ENCODE results near the gene SLC39A13.

SLC39A13 gene

GRCh38 chr11:47431356-47432083, 23.1 kb downstream of the SLC39A13 start:
- Histone ChIP-seq H3K27ac (ENCODE audit: low read depth in 2 of 2, low read length in 2 of 2) (no peak overlapping the region), H3K9me3 (ENCODE audit: control insufficient read depth in 2 of 2, low read length in 2 of 2) (no peaks in the 10 kb centered on the region), H3K36me3 (ENCODE audit: control insufficient read depth in 2 of 2, insufficient read depth in 2 of 2, low read length in 2 of 2) (no peaks in the 10 kb centered on the region), H3K27me3 (ENCODE audit: control insufficient read depth in 2 of 2, insufficient read depth in 2 of 2, low read length in 2 of 2) (no peaks in the 10 kb centered on the region), H3K9ac (ENCODE audit: low read depth in 1 of 2, low read length in 2 of 2) (no peak overlapping the region), H3K4me1 (ENCODE audit: control insufficient read depth in 2 of 2, insufficient read depth in 2 of 2, low read length in 2 of 2) (no peaks in the 10 kb centered on the region), H3K4me3 (ENCODE audit: low read length in 2 of 2) (no peak overlapping the region)

- H3K36me3 ChIP-seq (ENCODE audit: control insufficient read depth in 2 of 2, insufficient read depth in 2 of 2, low read length in 2 of 2): no peaks in the 10 kb centered on the region
- H3K27ac ChIP-seq (ENCODE audit: low read depth in 2 of 2, low read length in 2 of 2): no peak overlapping the region
These were observed 24.8 kb downstream of the SLC39A13 start for GRCh38 chr11:47433157-47433556.

GRCh38 chr11:47434011-47434786, 25.8 kb downstream of the SLC39A13 start:
- no peak overlapping the region for H3K9ac ChIP-seq (ENCODE audit: low read depth in 1 of 2, low read length in 2 of 2)
- peaks cover 0 to 7% of the 10 kb centered on the region in 2 donors for H3K4me1 ChIP-seq (ENCODE audit: control insufficient read depth in 2 of 2, insufficient read depth in 2 of 2, low read length in 2 of 2)
- H3K27me3 ChIP-seq (ENCODE audit: control insufficient read depth in 2 of 2, insufficient read depth in 2 of 2, low read length in 2 of 2): no peaks in the 10 kb centered on the region
- H3K9me3 ChIP-seq (ENCODE audit: control insufficient read depth in 2 of 2, low read length in 2 of 2): no peaks in the 10 kb centered on the region
- no peaks in the 10 kb centered on the region for H3K36me3 ChIP-seq (ENCODE audit: control insufficient read depth in 2 of 2, insufficient read depth in 2 of 2, low read length in 2 of 2)
- no peak overlapping the region for H3K4me3 ChIP-seq (ENCODE audit: low read length in 2 of 2)
- H3K27ac ChIP-seq (ENCODE audit: low read depth in 2 of 2, low read length in 2 of 2): no peak overlapping the region

More at GRCh38 chr11:47433157-47433556, 24.8 kb downstream of the SLC39A13 start:
- no peak overlapping the region for H3K9ac ChIP-seq (ENCODE audit: low read depth in 1 of 2, low read length in 2 of 2)
- no peaks in the 10 kb centered on the region for H3K9me3 ChIP-seq (ENCODE audit: control insufficient read depth in 2 of 2, low read length in 2 of 2)
- H3K4me3 ChIP-seq (ENCODE audit: low read length in 2 of 2): no peak overlapping the region
- H3K27me3 ChIP-seq (ENCODE audit: control insufficient read depth in 2 of 2, insufficient read depth in 2 of 2, low read length in 2 of 2): no peaks in the 10 kb centered on the region
- peaks cover 0 to 7% of the 10 kb centered on the region in 2 donors for H3K4me1 ChIP-seq (ENCODE audit: control insufficient read depth in 2 of 2, insufficient read depth in 2 of 2, low read length in 2 of 2)

- Histone ChIP-seq H3K27me3 (ENCODE audit: control insufficient read depth in 2 of 2, insufficient read depth in 2 of 2, low read length in 2 of 2) (no peaks in the 10 kb centered on the region), H3K9me3 (ENCODE audit: control insufficient read depth in 2 of 2, low read length in 2 of 2) (no peaks in the 10 kb centered on the region), H3K4me1 (ENCODE audit: control insufficient read depth in 2 of 2, insufficient read depth in 2 of 2, low read length in 2 of 2) (peaks cover 0 to 7% of the 10 kb centered on the region in 2 donors), H3K4me3 (ENCODE audit: low read length in 2 of 2) (no peak overlapping the region), H3K9ac (ENCODE audit: low read depth in 1 of 2, low read length in 2 of 2) (no peak overlapping the region), H3K27ac (ENCODE audit: low read depth in 2 of 2, low read length in 2 of 2) (no peak overlapping the region), H3K36me3 (ENCODE audit: control insufficient read depth in 2 of 2, insufficient read depth in 2 of 2, low read length in 2 of 2) (no peaks in the 10 kb centered on the region)
These were observed 27.3 kb downstream of the SLC39A13 start for GRCh38 chr11:47435687-47436086.

GRCh38 chr11:47436726-47437125, 28.3 kb downstream of the SLC39A13 start:
- no peaks in the 10 kb centered on the region for H3K36me3 ChIP-seq (ENCODE audit: control insufficient read depth in 2 of 2, insufficient read depth in 2 of 2, low read length in 2 of 2)
- peaks cover 0 to 7% of the 10 kb centered on the region in 2 donors for H3K4me1 ChIP-seq (ENCODE audit: control insufficient read depth in 2 of 2, insufficient read depth in 2 of 2, low read length in 2 of 2)
- H3K9ac ChIP-seq (ENCODE audit: low read depth in 1 of 2, low read length in 2 of 2): no peak overlapping the region
- H3K27ac ChIP-seq (ENCODE audit: low read depth in 2 of 2, low read length in 2 of 2): no peak overlapping the region
- H3K4me3 ChIP-seq (ENCODE audit: low read length in 2 of 2): no peak overlapping the region
- no peaks in the 10 kb centered on the region for H3K27me3 ChIP-seq (ENCODE audit: control insufficient read depth in 2 of 2, insufficient read depth in 2 of 2, low read length in 2 of 2)
- no peaks in the 10 kb centered on the region for H3K9me3 ChIP-seq (ENCODE audit: control insufficient read depth in 2 of 2, low read length in 2 of 2)

- H3K27me3 ChIP-seq (ENCODE audit: control insufficient read depth in 2 of 2, insufficient read depth in 2 of 2, low read length in 2 of 2): no peaks in the 10 kb centered on the region
- H3K36me3 ChIP-seq (ENCODE audit: control insufficient read depth in 2 of 2, insufficient read depth in 2 of 2, low read length in 2 of 2): no peaks in the 10 kb centered on the region
- no peak overlapping the region for H3K9ac ChIP-seq (ENCODE audit: low read depth in 1 of 2, low read length in 2 of 2)
- H3K27ac ChIP-seq (ENCODE audit: low read depth in 2 of 2, low read length in 2 of 2): no peak overlapping the region
- no peak overlapping the region for H3K4me3 ChIP-seq (ENCODE audit: low read length in 2 of 2)
- peaks cover 0 to 7% of the 10 kb centered on the region in 2 donors for H3K4me1 ChIP-seq (ENCODE audit: control insufficient read depth in 2 of 2, insufficient read depth in 2 of 2, low read length in 2 of 2)
- H3K9me3 ChIP-seq (ENCODE audit: control insufficient read depth in 2 of 2, low read length in 2 of 2): no peaks in the 10 kb centered on the region
These were observed 28.9 kb downstream of the SLC39A13 start for GRCh38 chr11:47437218-47437745.

- peaks cover 0 to 7% of the 10 kb centered on the region in 2 donors for H3K4me1 ChIP-seq (ENCODE audit: control insufficient read depth in 2 of 2, insufficient read depth in 2 of 2, low read length in 2 of 2)
- no peak overlapping the region for H3K27ac ChIP-seq (ENCODE audit: low read depth in 2 of 2, low read length in 2 of 2)
- no peaks in the 10 kb centered on the region for H3K36me3 ChIP-seq (ENCODE audit: control insufficient read depth in 2 of 2, insufficient read depth in 2 of 2, low read length in 2 of 2)
- no peak overlapping the region for H3K4me3 ChIP-seq (ENCODE audit: low read length in 2 of 2)
- no peaks in the 10 kb centered on the region for H3K9me3 ChIP-seq (ENCODE audit: control insufficient read depth in 2 of 2, low read length in 2 of 2)
- no peak overlapping the region for H3K9ac ChIP-seq (ENCODE audit: low read depth in 1 of 2, low read length in 2 of 2)
- H3K27me3 ChIP-seq (ENCODE audit: control insufficient read depth in 2 of 2, insufficient read depth in 2 of 2, low read length in 2 of 2): no peaks in the 10 kb centered on the region
These were observed 29.5 kb downstream of the SLC39A13 start for GRCh38 chr11:47437746-47438418.

GRCh38 chr11:47438721-47439120, 30.3 kb downstream of the SLC39A13 start:
- Histone ChIP-seq H3K9ac (ENCODE audit: low read depth in 1 of 2, low read length in 2 of 2) (no peak overlapping the region), H3K4me1 (ENCODE audit: control insufficient read depth in 2 of 2, insufficient read depth in 2 of 2, low read length in 2 of 2) (peaks cover 0 to 7% of the 10 kb centered on the region in 2 donors), H3K27ac (ENCODE audit: low read depth in 2 of 2, low read length in 2 of 2) (no peak overlapping the region), H3K27me3 (ENCODE audit: control insufficient read depth in 2 of 2, insufficient read depth in 2 of 2, low read length in 2 of 2) (no peaks in the 10 kb centered on the region), H3K36me3 (ENCODE audit: control insufficient read depth in 2 of 2, insufficient read depth in 2 of 2, low read length in 2 of 2) (no peaks in the 10 kb centered on the region), H3K4me3 (ENCODE audit: low read length in 2 of 2) (no peak overlapping the region), H3K9me3 (ENCODE audit: control insufficient read depth in 2 of 2, low read length in 2 of 2) (no peaks in the 10 kb centered on the region)

- Histone ChIP-seq H3K4me1 (ENCODE audit: control insufficient read depth in 2 of 2, insufficient read depth in 2 of 2, low read length in 2 of 2) (peaks cover 0 to 7% of the 10 kb centered on the region in 2 donors), H3K36me3 (ENCODE audit: control insufficient read depth in 2 of 2, insufficient read depth in 2 of 2, low read length in 2 of 2) (no peaks in the 10 kb centered on the region), H3K27ac (ENCODE audit: low read depth in 2 of 2, low read length in 2 of 2) (no peak overlapping the region), H3K27me3 (ENCODE audit: control insufficient read depth in 2 of 2, insufficient read depth in 2 of 2, low read length in 2 of 2) (no peaks in the 10 kb centered on the region), H3K9me3 (ENCODE audit: control insufficient read depth in 2 of 2, low read length in 2 of 2) (no peaks in the 10 kb centered on the region), H3K4me3 (ENCODE audit: low read length in 2 of 2) (no peak overlapping the region), H3K9ac (ENCODE audit: low read depth in 1 of 2, low read length in 2 of 2) (no peak overlapping the region)
These were observed 31.7 kb downstream of the SLC39A13 start for GRCh38 chr11:47440054-47440476.

GRCh38 chr11:47441421-47441820, 33.0 kb downstream of the SLC39A13 start:
- no peaks in the 10 kb centered on the region for H3K36me3 ChIP-seq (ENCODE audit: control insufficient read depth in 2 of 2, insufficient read depth in 2 of 2, low read length in 2 of 2)

More at GRCh38 chr11:47441421-47441820, 33.0 kb downstream of the SLC39A13 start:
- Histone ChIP-seq H3K9ac (ENCODE audit: low read depth in 1 of 2, low read length in 2 of 2) (no peak overlapping the region), H3K9me3 (ENCODE audit: control insufficient read depth in 2 of 2, low read length in 2 of 2) (no peaks in the 10 kb centered on the region), H3K4me1 (ENCODE audit: control insufficient read depth in 2 of 2, insufficient read depth in 2 of 2, low read length in 2 of 2) (peaks cover 0 to 7% of the 10 kb centered on the region in 2 donors), H3K27ac (ENCODE audit: low read depth in 2 of 2, low read length in 2 of 2) (no peak overlapping the region), H3K4me3 (ENCODE audit: low read length in 2 of 2) (no peak overlapping the region), H3K27me3 (ENCODE audit: control insufficient read depth in 2 of 2, insufficient read depth in 2 of 2, low read length in 2 of 2) (no peaks in the 10 kb centered on the region)
